Measurements from ENCODE around the gene TMEM135.

The TMEM135 gene

GRCh38 chr11:87190071-87190470, 152.3 kb downstream of the TMEM135 start:
- TF ChIP-seq, protein P1, sequence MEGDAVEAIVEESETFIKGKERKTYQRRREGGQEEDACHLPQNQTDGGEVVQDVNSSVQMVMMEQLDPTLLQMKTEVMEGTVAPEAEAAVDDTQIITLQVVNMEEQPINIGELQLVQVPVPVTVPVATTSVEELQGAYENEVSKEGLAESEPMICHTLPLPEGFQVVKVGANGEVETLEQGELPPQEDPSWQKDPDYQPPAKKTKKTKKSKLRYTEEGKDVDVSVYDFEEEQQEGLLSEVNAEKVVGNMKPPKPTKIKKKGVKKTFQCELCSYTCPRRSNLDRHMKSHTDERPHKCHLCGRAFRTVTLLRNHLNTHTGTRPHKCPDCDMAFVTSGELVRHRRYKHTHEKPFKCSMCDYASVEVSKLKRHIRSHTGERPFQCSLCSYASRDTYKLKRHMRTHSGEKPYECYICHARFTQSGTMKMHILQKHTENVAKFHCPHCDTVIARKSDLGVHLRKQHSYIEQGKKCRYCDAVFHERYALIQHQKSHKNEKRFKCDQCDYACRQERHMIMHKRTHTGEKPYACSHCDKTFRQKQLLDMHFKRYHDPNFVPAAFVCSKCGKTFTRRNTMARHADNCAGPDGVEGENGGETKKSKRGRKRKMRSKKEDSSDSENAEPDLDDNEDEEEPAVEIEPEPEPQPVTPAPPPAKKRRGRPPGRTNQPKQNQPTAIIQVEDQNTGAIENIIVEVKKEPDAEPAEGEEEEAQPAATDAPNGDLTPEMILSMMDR (IDR thresholded peaks at IDR 0.05; ENCODE audit: control insufficient read depth, extremely low read depth, insufficient read depth), result no peak
- H3K4me3 ChIP-seq (ENCODE audit: low read depth, low read length), result no peak overlapping the region
- DNase-seq (ENCODE audit: low read depth), result no peak

GRCh38 chr11:87193756-87194470, 156.2 kb downstream of the TMEM135 start:
- H3K4me3 ChIP-seq (ENCODE audit: low read depth, low read length), result peak overlapping the region; percentile 16; the same call in 1 of the 2 replicates

DNA sequence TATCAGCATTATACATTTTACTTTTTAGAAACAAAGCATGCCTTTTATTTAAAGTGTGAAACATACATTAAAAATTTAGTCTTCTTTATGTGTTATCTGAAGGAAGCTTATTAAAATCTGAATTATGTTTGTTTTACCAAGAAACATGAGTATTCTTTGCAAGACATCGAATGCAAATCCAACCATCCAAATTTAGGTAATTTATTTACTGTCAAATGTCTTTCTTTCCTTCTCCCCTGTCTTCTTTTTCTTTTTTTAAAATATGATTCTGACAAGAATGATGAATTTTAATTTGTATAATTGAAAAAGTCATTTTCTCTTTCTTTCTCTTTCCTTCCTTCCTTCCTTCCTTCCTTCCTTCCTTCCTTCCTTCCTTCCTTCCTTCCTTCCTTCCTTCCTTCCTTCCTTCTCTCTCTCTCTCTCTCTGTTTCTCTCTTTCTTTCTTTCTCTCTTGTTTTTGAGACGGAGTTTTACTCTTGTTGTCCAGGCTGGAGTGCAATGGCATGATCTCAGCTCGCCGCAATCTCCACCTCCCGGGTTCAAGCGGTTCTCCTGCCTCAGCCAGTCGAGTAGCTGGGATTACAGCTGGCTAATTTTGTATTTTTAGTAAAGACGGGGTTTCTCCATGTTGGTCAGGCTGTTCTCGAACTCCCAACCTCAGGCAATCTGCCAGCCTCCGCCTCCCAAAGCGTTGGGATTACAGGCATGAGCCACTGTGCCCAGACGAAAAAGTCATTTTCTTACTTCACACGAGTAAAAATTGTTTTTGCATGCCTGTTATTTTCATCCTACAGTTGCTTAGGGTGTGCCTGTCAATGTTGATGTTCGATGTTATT, 157.5 kb downstream of the TMEM135 start:
- TF ChIP-seq, protein P1 (IDR thresholded peaks at IDR 0.05; ENCODE audit: control insufficient read depth, extremely low read depth, insufficient read depth), result no peak
- no peak for DNase-seq (ENCODE audit: low read depth)
- no peak overlapping the region for H3K4me3 ChIP-seq (ENCODE audit: low read depth, low read length)

More at GRCh38 chr11:87193756-87194470, 156.2 kb downstream of the TMEM135 start:
- no peak for DNase-seq (ENCODE audit: low read depth)
- TF ChIP-seq, protein P1 (IDR thresholded peaks at IDR 0.05; ENCODE audit: control insufficient read depth, extremely low read depth, insufficient read depth), result no peak

- TF ChIP-seq, protein P1 (IDR thresholded peaks at IDR 0.05; ENCODE audit: control insufficient read depth, extremely low read depth, insufficient read depth), result no peak
- no peak for DNase-seq (ENCODE audit: low read depth)
- no peak overlapping the region for H3K4me3 ChIP-seq (ENCODE audit: low read depth, low read length)
Measured at GRCh38 chr11:87198266-87198881, 160.6 kb downstream of the TMEM135 start.

DNA sequence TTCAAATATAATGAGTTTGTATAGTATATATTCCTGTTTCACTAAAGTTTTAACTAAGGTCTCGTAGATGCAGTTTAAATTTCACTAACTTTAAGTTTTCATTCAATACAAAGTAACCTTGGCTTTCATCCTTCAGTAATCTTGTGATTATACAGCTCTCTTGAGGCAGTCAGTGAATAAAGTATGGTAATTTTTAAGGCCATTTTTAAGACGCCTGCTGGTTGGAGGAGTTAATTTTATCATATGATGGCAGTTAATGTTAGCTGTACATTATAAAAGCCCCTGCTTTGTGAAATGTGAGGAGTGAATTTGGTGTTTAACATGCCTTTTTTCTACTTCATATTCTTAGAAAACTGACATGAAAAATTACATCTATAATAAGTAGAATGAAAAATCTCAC, 163.6 kb downstream of the TMEM135 start:
- TF ChIP-seq, protein P1 (IDR thresholded peaks at IDR 0.05; ENCODE audit: control insufficient read depth, extremely low read depth, insufficient read depth), result no peak
- no peak overlapping the region for H3K4me3 ChIP-seq (ENCODE audit: low read depth, low read length)
- DNase-seq (ENCODE audit: low read depth), result no peak

- no peak for DNase-seq (ENCODE audit: low read depth)
- TF ChIP-seq, protein P1 (IDR thresholded peaks at IDR 0.05; ENCODE audit: control insufficient read depth, extremely low read depth, insufficient read depth), result no peak
- no peak overlapping the region for H3K4me3 ChIP-seq (ENCODE audit: low read depth, low read length)
Measured at GRCh38 chr11:87203907-87204602, 166.3 kb downstream of the TMEM135 start.
